Uterus (tissue), 2 donors: Measurements from ENCODE around the gene RNU7-1.

Experiments used
- POLR2A ChIP-seq, 2 donors: fragments of 450-650 bp; IDR thresholded peaks; one replicate each; pipeline ENCODE4 v1.6.1; 2016; ENCODE audit warnings: antibody characterized with exemption in 2 of 2, mild to moderate bottlenecking in 1 of 2, moderate library complexity in 1 of 2
- TF ChIP-seq, protein P1 (sequence below), 4 experiments: fragments of 200-600 bp in 2 of 4; fragments of 450-650 bp in 2 of 4; sonication (generic) in 2 of 4; IDR thresholded peaks; one replicate each; pipeline ENCODE4 v1.5.1; 2016 to 2019; ENCODE audit warnings: antibody characterized with exemption in 4 of 4, mild to moderate bottlenecking in 2 of 4, moderate library complexity in 1 of 4

DNA sequence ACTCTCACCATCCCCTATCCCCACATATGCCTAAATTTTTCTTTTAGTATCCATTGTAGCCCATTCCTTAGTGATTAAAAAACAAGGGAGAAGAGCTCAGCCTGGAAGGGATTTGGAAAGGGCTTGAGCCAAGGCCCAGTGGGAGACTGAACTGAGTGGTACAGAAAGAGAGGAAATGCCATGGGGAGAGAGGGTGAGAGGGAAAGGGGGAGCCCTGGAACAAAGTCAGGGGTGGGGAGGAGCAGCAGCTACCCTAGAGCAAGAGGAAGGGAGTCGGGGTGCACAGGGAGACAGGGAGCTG, 18.4 kb upstream of the RNU7-1 start:
- TF ChIP-seq, protein P1, sequence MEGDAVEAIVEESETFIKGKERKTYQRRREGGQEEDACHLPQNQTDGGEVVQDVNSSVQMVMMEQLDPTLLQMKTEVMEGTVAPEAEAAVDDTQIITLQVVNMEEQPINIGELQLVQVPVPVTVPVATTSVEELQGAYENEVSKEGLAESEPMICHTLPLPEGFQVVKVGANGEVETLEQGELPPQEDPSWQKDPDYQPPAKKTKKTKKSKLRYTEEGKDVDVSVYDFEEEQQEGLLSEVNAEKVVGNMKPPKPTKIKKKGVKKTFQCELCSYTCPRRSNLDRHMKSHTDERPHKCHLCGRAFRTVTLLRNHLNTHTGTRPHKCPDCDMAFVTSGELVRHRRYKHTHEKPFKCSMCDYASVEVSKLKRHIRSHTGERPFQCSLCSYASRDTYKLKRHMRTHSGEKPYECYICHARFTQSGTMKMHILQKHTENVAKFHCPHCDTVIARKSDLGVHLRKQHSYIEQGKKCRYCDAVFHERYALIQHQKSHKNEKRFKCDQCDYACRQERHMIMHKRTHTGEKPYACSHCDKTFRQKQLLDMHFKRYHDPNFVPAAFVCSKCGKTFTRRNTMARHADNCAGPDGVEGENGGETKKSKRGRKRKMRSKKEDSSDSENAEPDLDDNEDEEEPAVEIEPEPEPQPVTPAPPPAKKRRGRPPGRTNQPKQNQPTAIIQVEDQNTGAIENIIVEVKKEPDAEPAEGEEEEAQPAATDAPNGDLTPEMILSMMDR (IDR thresholded peaks at IDR 0.05), result no peak
- no peak for TF ChIP-seq POLR2A (IDR thresholded peaks at IDR 0.05)
